Ureter (tissue), 1 donor: Measurements from ENCODE around the gene DUSP7. TPM values are rescaled to one million over a fixed set of nuclear protein-coding genes. Genes with fewer than 3 reads are reported as not detected.

Experiments
- DNase-seq: peaks from one replicate; pipeline ENCODE4 v3.0.0-alpha.2; 2020; ENCODE audit warnings: low spot score
- total RNA-seq: library from RNA; stranded (reverse); gene quantifications from one replicate; pipeline ENCODE4 v1.2.4, GENCODE V29; 2023
- donor health status: DM: yes; HTN: yes; CAD: no.

The DUSP7 gene
- total RNA-seq, 1 donor from 2014 or later: 22.2 TPM

DNA sequence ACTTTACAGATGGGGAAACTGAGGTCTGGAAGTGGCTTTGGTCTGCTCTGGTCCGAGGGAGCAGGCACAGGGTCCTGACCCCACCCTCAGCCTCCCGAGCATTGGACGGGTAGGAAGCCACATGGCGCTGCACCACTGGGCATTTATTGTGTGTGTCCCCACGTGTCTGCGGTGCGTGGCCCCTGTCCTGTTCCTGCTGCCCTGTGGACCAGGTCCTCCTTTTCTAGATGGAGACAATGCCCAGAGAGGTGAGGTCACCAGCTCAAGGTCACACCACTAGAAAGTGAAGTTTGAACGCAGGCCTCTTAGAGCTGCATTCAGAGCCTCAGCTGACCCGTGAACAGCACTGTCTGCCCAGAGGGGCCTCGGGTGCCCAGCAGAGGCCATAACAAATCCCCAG lies 26.8 kb downstream of the DUSP7 start:
- DNase-seq: no peak

GRCh38 chr3:52029053-52029452 lies 27.3 kb downstream of the DUSP7 start:
- no peak for DNase-seq

DNA sequence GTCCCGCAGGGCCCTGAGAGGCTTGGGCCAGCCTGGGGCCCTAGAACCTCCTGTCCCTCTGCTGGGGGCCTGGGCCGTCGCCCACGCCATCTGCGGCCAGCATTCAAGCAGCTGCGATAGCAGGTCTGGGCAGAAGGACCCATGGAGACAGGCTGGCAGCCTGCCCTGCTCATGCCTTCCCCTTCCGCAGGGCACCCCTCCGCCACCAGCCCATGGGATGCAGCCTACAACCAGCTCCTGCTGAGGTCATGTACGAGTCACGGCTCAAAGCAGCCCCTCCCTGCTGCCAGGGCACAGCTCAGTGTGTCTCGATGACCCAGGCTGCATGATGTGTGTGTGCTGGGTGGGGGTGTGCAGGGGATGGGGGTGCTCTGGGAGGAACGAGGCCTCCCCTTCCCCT lies 27.8 kb downstream of the DUSP7 start:
- no peak for DNase-seq

DNA sequence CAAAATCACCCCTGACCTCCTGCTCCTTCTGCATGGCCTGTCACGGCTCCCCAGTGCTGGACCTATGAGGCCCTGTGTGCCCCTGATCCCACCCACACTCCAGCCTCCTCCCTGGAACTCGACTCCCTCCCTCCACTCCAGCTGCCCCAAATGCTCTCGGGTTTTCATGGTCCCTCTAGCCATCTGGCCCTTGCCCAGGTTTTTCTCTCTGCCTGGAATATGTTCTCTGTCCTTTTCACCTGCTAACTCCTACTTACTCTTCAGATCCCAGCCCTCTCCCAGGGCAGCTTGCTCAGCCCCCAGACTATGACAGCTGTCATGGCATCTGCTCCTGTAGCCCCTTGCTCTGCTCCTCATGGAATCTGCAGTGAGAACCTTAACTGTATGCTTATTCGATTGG lies 30.3 kb downstream of the DUSP7 start:
- DNase-seq: no peak

GRCh38 chr3:52025453-52025852 lies 30.9 kb downstream of the DUSP7 start:
- no peak for DNase-seq

DNA sequence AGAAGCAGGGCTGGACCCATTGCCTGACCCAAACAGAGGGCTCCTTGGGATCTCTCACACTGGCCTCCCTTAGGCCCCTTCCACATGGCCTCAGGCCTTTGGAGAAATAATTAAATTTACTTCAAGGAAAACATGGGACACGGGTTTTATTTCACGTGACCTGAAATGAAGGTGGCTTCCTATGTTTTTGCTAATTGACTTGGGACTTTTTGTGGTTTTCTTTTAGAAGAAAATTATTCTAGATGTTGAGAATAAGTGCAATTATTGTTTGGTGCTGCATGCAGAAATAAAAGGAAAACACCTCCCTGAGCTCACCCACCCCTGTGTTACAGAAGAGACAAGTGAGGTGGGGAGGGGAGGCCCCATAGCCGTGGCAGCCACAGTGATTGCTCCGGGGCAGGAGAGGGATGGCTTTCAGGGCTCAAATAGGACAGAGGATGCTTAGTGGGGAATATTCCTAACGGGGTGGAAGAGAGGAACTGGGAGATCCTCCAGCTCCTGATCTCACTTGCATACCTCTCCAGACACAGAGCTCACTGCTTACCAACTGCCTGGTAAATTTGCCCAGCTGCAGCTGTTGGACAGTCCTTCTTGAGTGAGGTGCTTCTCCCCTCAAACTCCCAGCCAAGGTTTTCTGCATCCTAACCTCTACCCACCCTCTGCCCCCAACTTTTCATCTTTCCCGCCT lies 31.5 kb downstream of the DUSP7 start:
- DNase-seq: no peak

DNA sequence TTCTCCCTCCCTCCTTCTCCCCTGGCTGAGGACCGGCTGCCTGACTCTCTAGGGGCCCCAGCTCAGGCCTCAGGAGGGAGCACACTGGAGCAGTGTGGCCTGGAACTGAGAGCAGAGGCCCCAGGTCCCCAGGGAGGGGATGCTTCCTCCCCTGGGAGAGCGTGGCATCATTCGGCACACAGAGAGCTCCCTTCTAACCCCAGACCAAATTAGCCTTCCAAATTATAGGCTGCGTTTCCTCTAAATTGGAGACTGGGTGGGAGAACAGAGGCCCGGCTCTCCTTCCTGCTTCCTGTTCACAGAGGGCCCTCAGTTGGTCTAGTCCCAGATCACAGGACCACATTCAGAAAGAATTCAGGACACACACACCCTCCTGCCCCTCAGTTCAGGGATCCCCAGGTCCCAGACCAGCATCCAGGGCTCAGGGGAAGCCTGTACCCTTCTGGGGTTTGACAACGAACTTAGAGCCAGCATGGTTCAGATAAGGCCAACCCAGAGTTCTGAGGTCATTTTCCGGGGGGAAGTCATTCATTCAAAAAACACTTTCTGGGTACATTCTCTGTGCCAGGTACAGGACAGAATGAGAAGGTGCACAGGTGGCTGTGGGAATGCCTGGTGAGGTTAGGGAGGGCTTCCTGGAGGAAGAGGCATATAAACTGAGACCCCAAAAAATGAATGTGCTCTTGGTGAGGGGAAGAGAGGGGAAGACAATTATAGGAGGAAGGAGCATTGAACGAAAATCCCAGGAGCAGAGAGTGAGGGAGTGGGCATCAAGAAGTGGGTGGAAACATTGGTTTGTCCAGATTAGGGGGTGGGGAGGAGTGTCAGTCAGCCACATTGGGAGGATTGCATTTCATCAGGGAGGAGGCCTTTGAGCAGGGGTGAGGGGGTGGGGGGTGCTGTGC lies 32.3 kb downstream of the DUSP7 start:
- no peak for DNase-seq

DNA sequence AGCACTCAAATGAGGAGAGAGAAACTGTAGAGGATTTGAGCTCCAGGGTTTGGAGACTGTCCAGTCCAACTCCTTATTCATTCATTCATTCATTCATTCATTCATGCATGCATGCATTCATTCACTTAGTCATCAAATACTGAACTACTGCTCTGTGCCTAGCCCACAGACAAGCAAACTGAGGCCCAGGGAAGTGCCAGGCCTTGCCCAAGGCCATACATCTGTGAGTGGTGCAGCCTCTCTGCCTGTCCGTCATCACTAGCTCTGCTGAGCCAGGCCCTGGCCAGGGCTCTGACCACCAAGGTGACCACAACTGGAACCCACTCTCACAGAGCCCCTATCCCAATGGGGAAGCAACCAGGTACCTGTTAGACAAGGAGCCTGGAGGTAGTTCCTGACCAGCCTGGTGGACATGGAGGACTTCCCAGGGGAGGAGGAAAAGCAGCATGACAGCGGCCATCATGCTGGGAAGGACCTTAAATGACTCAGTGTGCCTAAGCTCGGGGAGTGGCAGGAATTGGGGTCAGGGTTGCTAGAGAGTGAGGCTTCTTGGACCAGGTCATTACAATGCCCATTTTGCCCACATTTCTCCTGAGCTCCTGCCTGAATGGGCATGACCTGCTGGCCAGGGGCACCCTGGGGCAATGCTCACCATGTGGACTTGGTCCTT lies 33.1 kb downstream of the DUSP7 start:
- DNase-seq: no peak

GRCh38 chr3:52022323-52023100 lies 33.9 kb downstream of the DUSP7 start:
- DNase-seq: no peak

DNA sequence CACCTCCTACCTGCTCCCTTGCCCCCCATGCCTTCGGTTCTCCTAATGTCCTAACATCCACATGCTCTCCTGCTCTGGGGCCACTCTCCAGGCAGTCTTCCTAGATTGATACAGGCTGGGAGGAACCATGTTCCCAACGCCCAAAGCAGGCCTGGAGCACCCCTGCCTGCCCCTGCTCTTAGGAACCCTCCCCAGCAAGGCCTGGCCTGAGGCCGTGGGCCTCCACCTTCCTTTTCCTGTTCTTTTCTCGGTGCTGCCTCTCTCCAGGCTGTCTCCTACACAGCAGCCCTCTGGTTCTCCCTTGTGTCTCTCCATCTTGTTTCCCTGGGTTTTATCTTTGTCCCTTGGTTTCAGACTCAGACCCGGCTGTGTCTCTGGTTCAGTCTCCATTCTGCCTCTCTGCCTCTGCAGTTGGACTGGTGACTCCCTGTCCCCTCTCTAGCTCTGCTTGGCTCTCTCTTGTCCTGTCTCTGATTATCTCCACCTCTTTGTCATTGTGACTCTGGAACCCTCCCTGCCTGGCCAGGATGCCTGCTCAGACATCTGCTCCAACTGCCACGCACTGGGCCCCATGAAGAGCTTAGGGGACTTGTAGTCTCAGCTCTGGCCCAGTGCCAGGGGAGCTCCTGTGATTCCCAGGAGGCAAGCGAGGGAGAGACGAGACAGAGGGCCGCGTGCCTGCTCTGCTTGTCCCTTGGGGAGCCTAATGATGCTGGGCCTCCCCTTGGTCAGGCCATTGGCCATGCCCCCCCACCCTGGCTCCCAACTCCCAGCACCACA lies 34.7 kb downstream of the DUSP7 start:
- DNase-seq: no peak

DNA sequence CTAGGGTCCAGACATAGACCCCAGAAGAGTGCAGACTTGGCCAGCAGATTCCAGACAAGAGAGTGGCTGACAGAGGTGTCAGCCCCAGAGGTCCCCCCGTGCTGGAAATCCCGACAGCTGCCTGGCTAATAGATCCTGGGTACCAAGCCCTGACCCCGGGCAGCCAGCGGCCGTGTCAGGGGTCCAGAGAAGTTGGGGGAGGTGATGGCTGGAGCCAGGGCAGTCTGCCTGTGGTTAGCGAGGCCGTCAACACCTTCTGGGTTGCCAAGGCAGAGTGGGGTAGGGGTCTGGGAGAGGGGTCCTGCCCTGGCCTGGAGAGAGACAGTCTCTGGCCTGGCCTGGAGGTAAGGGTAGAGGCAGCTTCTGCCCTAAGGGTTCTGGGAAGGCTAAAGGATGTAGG lies 35.6 kb downstream of the DUSP7 start:
- no peak for DNase-seq

GRCh38 chr3:52019352-52020080 lies 36.9 kb downstream of the DUSP7 start:
- peak; percentile 71 for DNase-seq

GRCh38 chr3:52018319-52019000 lies 37.9 kb downstream of the DUSP7 start:
- no peak for DNase-seq

GRCh38 chr3:52017586-52017985 lies 38.8 kb downstream of the DUSP7 start:
- DNase-seq: no peak

- DNase-seq: no peak
Observed at GRCh38 chr3:52015438-52016228, 40.7 kb downstream of the DUSP7 start.

GRCh38 chr3:52014613-52015012 lies 41.8 kb downstream of the DUSP7 start:
- no peak for DNase-seq

DNA sequence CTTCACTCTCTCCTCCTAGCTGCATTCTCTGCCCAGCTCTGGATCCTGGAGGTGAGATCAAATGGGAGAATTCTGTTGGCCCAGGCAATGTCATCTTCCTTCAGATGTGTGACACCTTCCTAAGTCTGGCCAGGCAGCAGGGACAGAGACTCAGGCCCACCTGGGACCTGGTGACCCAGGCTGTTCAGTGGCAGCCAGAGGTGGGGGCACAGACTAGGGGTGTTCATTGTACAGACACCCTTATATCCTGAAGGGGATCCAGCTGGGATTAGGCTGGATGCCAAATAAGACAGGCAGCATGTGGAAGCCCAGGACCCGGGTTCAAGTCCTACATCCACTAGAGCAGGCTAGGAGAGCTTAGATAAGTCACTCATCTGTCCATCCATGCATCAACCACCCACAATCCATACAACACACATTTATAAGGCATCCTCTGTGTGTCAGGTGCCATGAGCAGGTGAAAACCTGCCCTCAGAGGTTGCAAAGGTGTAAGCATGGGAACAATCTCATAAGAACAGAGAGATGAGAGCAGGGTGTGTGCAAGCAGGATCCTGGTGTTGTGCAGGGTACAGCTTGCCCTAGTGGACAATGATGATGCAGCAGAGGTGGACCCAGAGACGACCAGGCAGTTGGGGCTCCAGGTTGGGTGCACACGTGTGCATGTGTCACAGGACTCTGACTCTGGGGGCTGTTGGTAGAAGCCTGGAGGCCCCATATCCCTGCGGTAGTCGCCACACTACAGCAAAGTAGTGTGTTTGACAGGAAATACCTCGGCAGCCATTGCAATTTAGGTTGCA lies 42.4 kb downstream of the DUSP7 start:
- DNase-seq: no peak

DNA sequence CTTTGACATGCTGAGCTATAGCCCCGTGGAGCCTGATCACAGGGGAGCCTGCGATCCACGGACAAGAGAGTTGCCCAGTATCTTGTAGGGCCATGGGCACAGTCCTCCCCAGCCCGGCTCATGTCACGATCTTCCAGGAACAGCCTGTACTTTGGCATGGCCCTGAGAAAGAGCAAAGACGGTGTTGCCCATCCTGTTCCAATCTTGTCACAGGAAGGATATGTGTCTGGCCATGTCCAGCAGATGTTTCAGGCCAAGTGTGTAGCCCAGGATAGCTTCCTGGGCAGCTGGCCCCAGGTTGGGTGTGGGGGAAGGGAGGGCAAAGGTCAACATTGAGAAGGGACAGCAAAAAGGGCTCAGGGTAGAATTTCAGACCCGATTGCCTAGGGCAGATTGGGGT lies 43.7 kb downstream of the DUSP7 start:
- DNase-seq: no peak
